WERI-Rb-1 (cell line): ENCODE results near the gene NRXN2.

Experiments used
- DNase-seq: peaks from one replicate; pipeline ENCODE4 v3.0.0-alpha.2; 2020
- H3K27ac ChIP-seq: fragments of 250-450 bp; sonication (Bioruptor Pico); 2 replicates; pipeline ENCODE4 v1.5.1; 2020; ENCODE audit warnings: mild to moderate bottlenecking, moderate library complexity
- H3K27me3 ChIP-seq: fragments of 250-450 bp; sonication (Bioruptor Pico); 2 replicates; pipeline ENCODE4 v1.5.1; 2021; ENCODE audit warnings: mild to moderate bottlenecking, low read depth, moderate library complexity; ENCODE audit not compliant: insufficient read depth, severe bottlenecking
- H3K36me3 ChIP-seq: fragments of 250-450 bp; sonication (Bioruptor Pico); 2 replicates; pipeline ENCODE4 v1.5.1; 2020; ENCODE audit warnings: mild to moderate bottlenecking, moderate library complexity
- H3K4me3 ChIP-seq: 2 replicates; pipeline ENCODE4 v1.5.1; 2011; ENCODE audit warnings: low read depth, mild to moderate bottlenecking, control low read depth, low read length
- H3K9me3 ChIP-seq: fragments of 250-450 bp; sonication (Bioruptor Pico); 2 replicates; pipeline ENCODE4 v1.5.1; 2021; ENCODE audit warnings: mild to moderate bottlenecking, moderate library complexity; ENCODE audit not compliant: severe bottlenecking
- TF ChIP-seq, protein P1 (sequence below): IDR thresholded peaks from 2 replicates; pipeline ENCODE4 v1.5.1; 2011; ENCODE audit warnings: low read depth, mild to moderate bottlenecking, control low read depth, inconsistent platforms, low read length

NRXN2 gene

DNA sequence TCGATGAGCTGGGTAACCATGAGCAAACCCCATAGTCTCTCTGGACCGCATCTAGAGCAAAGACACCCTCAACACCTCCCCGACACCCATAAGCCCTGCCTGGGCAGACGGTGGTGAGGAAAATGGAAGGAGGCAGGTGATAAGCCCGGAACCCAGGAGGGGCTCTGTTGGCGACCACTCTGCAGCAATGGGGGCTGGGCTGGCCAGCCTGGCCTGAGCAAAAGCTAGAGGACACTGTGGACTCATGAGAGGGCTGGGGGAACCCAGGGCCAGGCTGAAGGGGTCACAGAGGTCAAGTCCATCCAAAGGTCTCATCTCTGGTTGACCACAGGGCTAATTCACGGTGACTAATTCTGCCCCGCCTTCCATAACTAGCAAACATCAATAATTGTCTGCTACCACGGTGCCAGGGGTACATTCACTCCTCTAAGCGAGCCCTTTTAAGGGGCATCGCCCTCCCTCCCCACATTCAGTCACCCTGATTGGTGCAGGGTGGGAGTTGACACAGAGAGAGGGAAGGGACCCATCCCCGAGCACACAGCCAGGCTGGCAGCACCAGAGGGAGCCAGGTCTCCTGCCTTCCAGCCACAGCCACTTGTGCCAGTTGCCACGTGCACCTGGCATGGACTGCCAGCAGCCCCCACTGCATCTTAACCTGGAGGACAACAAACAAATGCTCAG, 32.8 kb upstream of the NRXN2 start:
- no peaks in the 10 kb centered on the region for H3K36me3 ChIP-seq
- DNase-seq, result no peak
- H3K9me3 ChIP-seq, result no peaks in the 10 kb centered on the region
- TF ChIP-seq, protein P1, sequence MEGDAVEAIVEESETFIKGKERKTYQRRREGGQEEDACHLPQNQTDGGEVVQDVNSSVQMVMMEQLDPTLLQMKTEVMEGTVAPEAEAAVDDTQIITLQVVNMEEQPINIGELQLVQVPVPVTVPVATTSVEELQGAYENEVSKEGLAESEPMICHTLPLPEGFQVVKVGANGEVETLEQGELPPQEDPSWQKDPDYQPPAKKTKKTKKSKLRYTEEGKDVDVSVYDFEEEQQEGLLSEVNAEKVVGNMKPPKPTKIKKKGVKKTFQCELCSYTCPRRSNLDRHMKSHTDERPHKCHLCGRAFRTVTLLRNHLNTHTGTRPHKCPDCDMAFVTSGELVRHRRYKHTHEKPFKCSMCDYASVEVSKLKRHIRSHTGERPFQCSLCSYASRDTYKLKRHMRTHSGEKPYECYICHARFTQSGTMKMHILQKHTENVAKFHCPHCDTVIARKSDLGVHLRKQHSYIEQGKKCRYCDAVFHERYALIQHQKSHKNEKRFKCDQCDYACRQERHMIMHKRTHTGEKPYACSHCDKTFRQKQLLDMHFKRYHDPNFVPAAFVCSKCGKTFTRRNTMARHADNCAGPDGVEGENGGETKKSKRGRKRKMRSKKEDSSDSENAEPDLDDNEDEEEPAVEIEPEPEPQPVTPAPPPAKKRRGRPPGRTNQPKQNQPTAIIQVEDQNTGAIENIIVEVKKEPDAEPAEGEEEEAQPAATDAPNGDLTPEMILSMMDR, result no peak
- H3K27ac ChIP-seq, result no peak overlapping the region
- H3K4me3 ChIP-seq, result no peak overlapping the region
- H3K27me3 ChIP-seq, result no peaks in the 10 kb centered on the region

GRCh38 chr11:64754919-64755662, 32.1 kb upstream of the NRXN2 start:
- TF ChIP-seq, protein P1, result no peak
- H3K36me3 ChIP-seq, result no peaks in the 10 kb centered on the region
- H3K9me3 ChIP-seq, result no peaks in the 10 kb centered on the region

DNA sequence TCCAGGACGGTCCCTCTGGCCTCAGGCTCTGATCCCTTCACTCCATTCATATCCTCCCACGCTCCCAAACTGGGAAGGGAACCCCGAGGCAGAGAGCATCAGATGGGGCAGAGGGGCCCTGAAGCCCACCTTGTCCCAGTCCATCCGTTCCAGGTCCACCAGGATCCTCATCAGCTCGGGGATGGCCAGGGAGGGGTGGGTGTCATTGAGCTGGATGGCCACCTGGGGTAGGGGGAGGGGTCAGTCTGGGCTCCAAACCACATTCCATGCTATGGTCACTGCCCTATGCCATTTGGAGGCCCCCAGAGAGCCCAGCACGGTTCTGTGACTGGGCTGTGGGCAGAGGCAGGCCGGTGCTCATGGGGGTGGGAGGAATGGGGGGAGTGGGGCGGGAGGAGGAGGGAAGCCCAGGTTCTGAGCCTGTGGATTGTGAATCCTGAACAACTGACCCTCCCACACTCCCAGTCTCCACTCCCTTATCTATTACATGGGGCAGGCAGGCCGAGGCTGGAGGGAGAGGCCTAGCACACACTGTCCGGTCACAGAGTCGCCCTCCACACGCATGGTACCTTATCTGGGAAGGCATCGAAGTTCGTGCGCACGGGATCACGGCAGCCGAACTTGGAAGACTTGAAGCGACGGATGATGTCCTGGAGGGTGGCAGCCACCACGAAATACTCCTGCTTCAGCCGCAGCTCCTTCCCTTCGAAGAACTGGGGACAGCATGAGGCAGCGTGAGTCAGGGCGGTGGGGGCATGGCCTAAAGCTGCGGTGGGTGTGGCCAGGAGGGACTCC, 31.3 kb upstream of the NRXN2 start:
- no peak for DNase-seq

More at GRCh38 chr11:64754919-64755662, 32.1 kb upstream of the NRXN2 start:
- DNase-seq, result no peak
- no peak overlapping the region for H3K4me3 ChIP-seq
- H3K27ac ChIP-seq, result no peak overlapping the region
- H3K27me3 ChIP-seq, result no peaks in the 10 kb centered on the region

GRCh38 chr11:64753380-64754123, 30.6 kb upstream of the NRXN2 start:
- Histone ChIP-seq H3K9me3 (no peaks in the 10 kb centered on the region), H3K27me3 (no peaks in the 10 kb centered on the region), H3K4me3 (no peak overlapping the region), H3K27ac (no peak overlapping the region), H3K36me3 (no peaks in the 10 kb centered on the region)
- TF ChIP-seq, protein P1, result no peak
- no peak for DNase-seq

More for the DNA sequence above, 31.3 kb upstream of the NRXN2 start:
- TF ChIP-seq, protein P1, result no peak
- H3K27me3 ChIP-seq, result no peaks in the 10 kb centered on the region
- H3K4me3 ChIP-seq, result no peak overlapping the region
- H3K9me3 ChIP-seq, result no peaks in the 10 kb centered on the region
- H3K36me3 ChIP-seq, result no peaks in the 10 kb centered on the region
- H3K27ac ChIP-seq, result no peak overlapping the region

DNA sequence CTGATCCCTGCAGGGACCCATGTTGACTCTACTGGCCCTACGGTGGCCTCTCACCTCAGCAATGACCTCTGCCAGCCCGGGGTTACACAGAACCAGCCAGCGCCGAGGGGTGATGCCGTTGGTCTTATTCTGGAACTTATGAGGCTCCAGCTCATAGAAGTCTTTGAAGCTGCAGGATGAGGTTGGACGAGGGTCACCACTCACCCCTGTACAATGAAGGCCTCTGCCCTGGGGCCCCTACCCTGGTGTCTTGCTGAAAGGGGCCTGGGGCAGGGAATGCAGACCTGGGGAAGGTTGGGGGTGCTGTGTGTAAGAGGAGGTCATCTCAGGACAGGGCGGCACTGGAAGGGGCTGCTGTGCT, 30.0 kb upstream of the NRXN2 start:
- DNase-seq, result no peak
- H3K36me3 ChIP-seq, result no peaks in the 10 kb centered on the region
- no peak overlapping the region for H3K27ac ChIP-seq
- no peaks in the 10 kb centered on the region for H3K27me3 ChIP-seq
- H3K4me3 ChIP-seq, result no peak overlapping the region
- TF ChIP-seq, protein P1, result no peak
- H3K9me3 ChIP-seq, result no peaks in the 10 kb centered on the region
